ENCODE results near the gene KLHDC4. TPM values are rescaled to one million over a fixed set of nuclear protein-coding genes. Genes with fewer than 3 reads are reported as not detected.

Gene KLHDC4
- total and polyA plus RNA-seq, 9 of the 15 experiments (the other 6 are each of a cell fraction or from before 2014, with no cell fraction given) = 1.3 to 68.1 (median 32.8) TPM

GRCh38 chr16:87801679-87802259 lies 36.0 kb upstream of the KLHDC4 start (continued):
- TF ChIP-seq POLR2G (IDR thresholded peaks at IDR 0.05; ENCODE audit: low read depth, low read length) = 0 out of 2 replicates have a peak, but pooled peaks have one; percentile 23
- TF ChIP-seq HCFC1 (IDR thresholded peaks at IDR 0.05; ENCODE audit: low read depth, low read length) = no peak
- TF ChIP-seq PPARD (CRISPR knock-in tag; IDR thresholded peaks at IDR 0.05) = no peak
- peak; percentile 85 to 87 for TF ChIP-seq NRF1 (conservative IDR thresholded peaks at IDR 0.05 in 1 of 2, IDR thresholded peaks at IDR 0.05 in 1 of 2)
- TF ChIP-seq ZNF79 (CRISPR knock-in tag; IDR thresholded peaks at IDR 0.05; ENCODE audit: low read depth) = no peak
- TF ChIP-seq KDM2B (CRISPR knock-in tag; IDR thresholded peaks at IDR 0.05) = no peak
- no peak for TF ChIP-seq NFIX (CRISPR knock-in tag; IDR thresholded peaks at IDR 0.05; ENCODE audit: low read depth)
- 0 out of 2 replicates have a peak, but pooled peaks have one; percentile 7 for TF ChIP-seq RBFOX2 (IDR thresholded peaks at IDR 0.05; ENCODE audit: low read depth, low read length)
- no peak for TF ChIP-seq NCOA4 (IDR thresholded peaks at IDR 0.05; ENCODE audit: partially characterized antibody)
- TF ChIP-seq ZNF143 (CRISPR knock-in tag; IDR thresholded peaks at IDR 0.05) = no peak
- TF ChIP-seq ZFP36 (IDR thresholded peaks at IDR 0.05; ENCODE audit: low read depth, low read length, partially characterized antibody) = no peak
- no peak for TF ChIP-seq PHF20 (IDR thresholded peaks at IDR 0.05; ENCODE audit: partially characterized antibody)
- no peak for TF ChIP-seq PCBP1 (IDR thresholded peaks at IDR 0.05; ENCODE audit: low read depth, low read length, poor library complexity, severe bottlenecking)
